Natural killer cell (primary cell): Measurements from ENCODE around the gene GTF2H1. TPM values are rescaled to one million over a fixed set of nuclear protein-coding genes. Genes with fewer than 3 reads are reported as not detected.

ENCODE experiments used
- ATAC-seq, 3 donors: fragments of 150-1000 bp in 2 of 3; fragments of 200-7000 bp in 1 of 3; cut with Tn5 transposase; 1 replicate in 1 of 3; 2 replicates in 2 of 3; pipeline ENCODE4 v1.10.0; 2021; ENCODE audit warnings: mild to moderate bottlenecking in 2 of 3, moderate library complexity in 2 of 3
- DNase-seq, 2 donors: peaks; one replicate each; pipeline versions ENCODE4 v3.0.0 to v3.0.0-alpha.2; 2013 to 2021; ENCODE audit warnings: mixed read lengths in 1 of 2
- H3K27ac ChIP-seq: one replicate; pipeline ENCODE4 v1.5.1; 2013; ENCODE audit warnings: mild to moderate bottlenecking, low read length
- H3K27me3 ChIP-seq: one replicate; pipeline ENCODE4 v1.6.1; 2013; ENCODE audit warnings: low read length; ENCODE audit not compliant: control insufficient read depth, insufficient read depth
- H3K36me3 ChIP-seq: one replicate; pipeline ENCODE4 v1.6.1; 2013; ENCODE audit warnings: low read length; ENCODE audit not compliant: control insufficient read depth, insufficient read depth
- H3K4me1 ChIP-seq: one replicate; pipeline ENCODE4 v1.6.1; 2013; ENCODE audit warnings: low read length; ENCODE audit not compliant: control insufficient read depth, insufficient read depth
- H3K4me3 ChIP-seq: one replicate; pipeline ENCODE4 v1.5.1; 2013; ENCODE audit warnings: low read length
- H3K9me3 ChIP-seq: one replicate; pipeline ENCODE4 v1.6.1; 2013; ENCODE audit warnings: low read length; ENCODE audit not compliant: control insufficient read depth, insufficient read depth
- H3K27ac Mint-ChIP-seq, 2 donors: one replicate each; pipeline ENCODE4 v1.8.0; 2022; ENCODE audit warnings: mild to moderate bottlenecking in 2 of 2, mixed read lengths in 2 of 2, moderate library complexity in 1 of 2
- H3K27me3 Mint-ChIP-seq, 2 donors: one replicate each; pipeline ENCODE4 v1.8.0; 2022; ENCODE audit warnings: low read depth in 2 of 2, mixed read lengths in 2 of 2
- H3K36me3 Mint-ChIP-seq: one replicate; pipeline ENCODE4 v1.8.0; 2022; ENCODE audit warnings: mixed read lengths
- H3K4me1 Mint-ChIP-seq, 2 donors: one replicate each; pipeline ENCODE4 v1.8.0; 2022; ENCODE audit warnings: mixed read lengths in 2 of 2
- H3K4me3 Mint-ChIP-seq: one replicate; pipeline ENCODE4 v1.8.0; 2022; ENCODE audit warnings: mild to moderate bottlenecking, moderate library complexity, mixed read lengths
- H3K9me3 Mint-ChIP-seq, 2 donors: one replicate each; pipeline ENCODE4 v1.8.0; 2022; ENCODE audit warnings: mixed read lengths in 2 of 2
- WGBS: methylation state at CpG from one replicate; pipeline ENCODE4 v1.1.7; 2013; ENCODE audit warnings: missing lambda C conversion rate; ENCODE audit not compliant: insufficient coverage; 5-methylcytosine and 5-hydroxymethylcytosine counted together
- intact Hi-C: fragments of 100-400 bp; cut with micrococcal nuclease; formaldehyde crosslinking; loops from one replicate; pipeline ENCODE4 v1.14.2; 2022
- total RNA-seq, 4 donors: library from RNA; stranded (reverse); fragments of 120-200 nt in 1 of 4; gene quantifications; one replicate each; pipeline versions ENCODE4 v1.2.3 to v1.2.4, GENCODE V29; 2013 to 2022
- TF ChIP-seq, protein P1 (sequence below): fragments of 200-600 bp; IDR thresholded peaks from one replicate; pipeline ENCODE4 v1.8.0; 2022; ENCODE audit warnings: antibody characterized with exemption

The GTF2H1 gene
- total RNA-seq, 3 donors from 2014 or later (not counting 1 experiment from before 2014, with no cell fraction given), result 18.4 to 31.5 (median 22.4) TPM

DNA sequence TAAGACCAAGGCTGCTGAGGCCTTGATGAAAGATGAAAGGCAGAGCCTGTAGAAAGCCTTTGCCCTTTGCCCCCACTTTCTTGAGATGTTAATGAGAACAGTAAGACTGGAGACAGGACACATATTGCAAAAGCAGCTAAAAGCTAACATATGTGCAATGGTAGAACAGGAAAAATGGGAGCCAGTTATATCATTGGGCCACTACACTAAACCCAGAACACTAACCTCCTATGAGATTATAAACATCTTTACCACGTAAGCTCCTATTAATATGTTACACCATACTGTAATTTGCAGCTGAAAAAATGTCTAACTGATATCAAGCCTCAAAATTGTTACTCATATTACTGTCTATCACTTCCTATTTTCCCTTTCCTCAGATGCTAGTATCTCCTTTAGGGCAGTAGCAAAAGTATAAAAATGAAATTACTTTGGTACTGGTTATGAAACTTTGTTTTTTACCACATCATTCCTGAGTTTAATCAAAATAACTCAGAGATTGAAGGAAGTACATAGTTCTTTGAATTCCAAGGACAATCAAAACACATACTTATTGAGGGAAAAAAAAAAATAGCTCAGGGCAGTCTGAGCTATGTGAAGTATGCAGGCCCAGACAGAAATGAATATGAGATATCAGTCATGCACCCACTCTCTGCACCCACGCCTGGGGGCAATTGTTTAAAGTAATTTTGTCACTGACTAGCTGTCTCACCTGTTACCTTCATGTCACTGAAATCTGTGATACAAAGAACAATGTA lies 9.5 kb upstream of the GTF2H1 start:
- no peaks in the 10 kb centered on the region for H3K27me3 Mint-ChIP-seq
- Histone ChIP-seq H3K36me3 (peaks cover 40% of the 10 kb centered on the region), H3K27ac (no peak overlapping the region), H3K4me1 (no peaks in the 10 kb centered on the region), H3K9me3 (no peaks in the 10 kb centered on the region), H3K27me3 (no peaks in the 10 kb centered on the region), H3K4me3 (no peak overlapping the region)
- TF ChIP-seq, protein P1, sequence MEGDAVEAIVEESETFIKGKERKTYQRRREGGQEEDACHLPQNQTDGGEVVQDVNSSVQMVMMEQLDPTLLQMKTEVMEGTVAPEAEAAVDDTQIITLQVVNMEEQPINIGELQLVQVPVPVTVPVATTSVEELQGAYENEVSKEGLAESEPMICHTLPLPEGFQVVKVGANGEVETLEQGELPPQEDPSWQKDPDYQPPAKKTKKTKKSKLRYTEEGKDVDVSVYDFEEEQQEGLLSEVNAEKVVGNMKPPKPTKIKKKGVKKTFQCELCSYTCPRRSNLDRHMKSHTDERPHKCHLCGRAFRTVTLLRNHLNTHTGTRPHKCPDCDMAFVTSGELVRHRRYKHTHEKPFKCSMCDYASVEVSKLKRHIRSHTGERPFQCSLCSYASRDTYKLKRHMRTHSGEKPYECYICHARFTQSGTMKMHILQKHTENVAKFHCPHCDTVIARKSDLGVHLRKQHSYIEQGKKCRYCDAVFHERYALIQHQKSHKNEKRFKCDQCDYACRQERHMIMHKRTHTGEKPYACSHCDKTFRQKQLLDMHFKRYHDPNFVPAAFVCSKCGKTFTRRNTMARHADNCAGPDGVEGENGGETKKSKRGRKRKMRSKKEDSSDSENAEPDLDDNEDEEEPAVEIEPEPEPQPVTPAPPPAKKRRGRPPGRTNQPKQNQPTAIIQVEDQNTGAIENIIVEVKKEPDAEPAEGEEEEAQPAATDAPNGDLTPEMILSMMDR, result no peak
- no peaks in the 10 kb centered on the region for H3K9me3 Mint-ChIP-seq
- H3K4me1 Mint-ChIP-seq, result peaks cover 0 to 7% of the 10 kb centered on the region in 2 donors
- DNase-seq (no peak), ATAC-seq (no peak)
- H3K4me3 Mint-ChIP-seq, result no peak overlapping the region
- no peak overlapping the region for H3K27ac Mint-ChIP-seq
- H3K36me3 Mint-ChIP-seq, result no peaks in the 10 kb centered on the region
- 74% methylated on average over 2 of the region's 2 CpGs for WGBS
- intact Hi-C loops, result no loop called here

DNA sequence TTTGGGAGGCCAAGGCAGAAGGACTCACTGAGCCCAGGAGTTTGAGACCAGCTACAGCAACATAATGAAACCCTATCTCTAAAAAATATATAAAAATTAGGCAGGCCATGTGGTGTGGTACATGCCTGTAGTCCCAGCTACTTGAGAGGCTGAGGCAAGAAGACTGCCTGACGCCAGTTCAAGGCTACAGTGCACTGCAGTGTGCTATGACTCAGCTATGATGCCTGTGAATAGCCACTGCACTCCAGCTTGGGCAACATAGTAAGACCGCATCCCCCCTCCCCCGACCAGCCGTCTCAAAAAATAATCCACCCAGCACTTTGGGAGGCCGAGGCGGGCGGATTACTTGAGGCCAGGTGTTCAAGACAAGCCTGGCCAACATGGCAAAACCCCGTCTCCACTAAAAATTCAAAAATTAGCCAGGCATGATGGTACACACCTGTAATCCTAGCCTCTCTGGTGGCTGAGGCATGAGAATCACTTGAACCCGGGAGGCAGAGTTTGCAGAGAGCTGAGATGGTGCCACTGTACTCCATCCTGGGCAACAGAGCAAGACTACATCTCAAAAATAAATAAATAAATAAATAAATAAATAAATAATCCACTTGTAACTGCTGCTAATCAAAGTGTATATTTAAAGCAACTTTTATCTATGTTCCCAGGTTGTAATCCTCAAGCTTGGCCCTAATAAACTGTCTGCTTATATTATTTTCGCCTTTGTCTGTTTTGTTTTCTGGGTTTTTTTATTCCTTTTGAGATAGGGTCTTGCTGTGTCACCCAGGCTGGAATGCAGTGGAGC lies 8.2 kb upstream of the GTF2H1 start:
- H3K27me3 Mint-ChIP-seq, result no peaks in the 10 kb centered on the region
- no peaks in the 10 kb centered on the region for H3K9me3 ChIP-seq
- TF ChIP-seq, protein P1, result no peak
- H3K36me3 Mint-ChIP-seq, result no peaks in the 10 kb centered on the region
- DNase-seq (no peak), ATAC-seq (no peak)
- H3K9me3 Mint-ChIP-seq, result no peaks in the 10 kb centered on the region
- H3K36me3 ChIP-seq, result peaks cover 28% of the 10 kb centered on the region
- no peak overlapping the region for H3K27ac Mint-ChIP-seq
- no peak overlapping the region for H3K27ac ChIP-seq
- H3K4me3 ChIP-seq, result no peak overlapping the region
- 96% methylated on average over 10 of the region's 10 CpGs for WGBS
- H3K4me3 Mint-ChIP-seq, result no peak overlapping the region
- no peaks in the 10 kb centered on the region for H3K27me3 ChIP-seq
- H3K4me1 Mint-ChIP-seq, result peaks cover 0 to 10% of the 10 kb centered on the region in 2 donors
- no peaks in the 10 kb centered on the region for H3K4me1 ChIP-seq
- intact Hi-C loops, result no loop called here

DNA sequence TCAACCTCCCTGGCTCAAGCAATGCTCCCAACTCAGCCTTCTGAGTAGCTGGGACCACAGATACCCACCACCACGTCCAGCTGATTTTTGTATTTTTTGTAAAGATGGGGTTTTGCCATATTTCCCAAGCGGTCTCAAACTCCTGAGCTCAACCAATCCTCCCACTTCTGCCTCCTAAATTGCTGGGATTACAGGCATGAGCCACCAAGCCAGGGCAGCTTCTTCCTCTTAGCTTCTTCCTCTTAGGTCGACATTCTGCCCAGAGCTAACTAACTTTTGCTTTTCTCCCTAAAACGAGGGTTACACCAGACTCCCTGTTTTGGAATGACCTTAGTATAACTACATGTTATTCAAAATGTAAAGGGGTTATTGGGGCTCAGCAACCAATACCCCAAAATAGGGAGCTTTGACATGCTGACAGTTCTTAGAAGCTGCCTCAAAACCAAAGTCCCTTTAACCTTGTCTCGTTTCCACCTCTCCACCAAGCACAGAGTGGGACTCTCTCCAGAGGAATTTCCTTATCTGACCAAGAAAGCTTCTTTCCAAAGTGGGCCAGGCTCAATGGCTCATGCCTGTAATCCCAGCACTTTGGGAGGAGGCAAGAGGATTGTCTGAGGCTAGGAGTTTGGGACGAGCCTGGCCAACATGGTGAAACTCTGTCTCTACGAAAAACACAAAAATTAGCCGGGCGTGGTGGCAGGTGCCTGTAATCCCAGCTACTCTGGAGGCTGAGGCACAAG lies 7.4 kb upstream of the GTF2H1 start:
- TF ChIP-seq, protein P1, result no peak
- H3K27me3 ChIP-seq, result no peaks in the 10 kb centered on the region
- Mint-ChIP-seq H3K36me3 (no peaks in the 10 kb centered on the region), H3K9me3 (no peaks in the 10 kb centered on the region), H3K4me1 (peaks cover 0 to 15% of the 10 kb centered on the region in 2 donors), H3K27me3 (no peaks in the 10 kb centered on the region), H3K27ac (no peak overlapping the region), H3K4me3 (no peak overlapping the region)
- peaks cover 20% of the 10 kb centered on the region for H3K36me3 ChIP-seq
- no peaks in the 10 kb centered on the region for H3K4me1 ChIP-seq
- ATAC-seq (no peak), DNase-seq (no peak)
- H3K4me3 ChIP-seq, result no peak overlapping the region
- WGBS, result 88% methylated on average over 7 of the region's 9 CpGs
- intact Hi-C loops, result no loop called here
- no peaks in the 10 kb centered on the region for H3K9me3 ChIP-seq
- H3K27ac ChIP-seq, result no peak overlapping the region
